Cardiac muscle cell (in vitro differentiated cells and primary cell): Measurements from ENCODE around the gene ARHGEF7. TPM values are rescaled to one million over a fixed set of nuclear protein-coding genes. Genes with fewer than 3 reads are reported as not detected.

Experiments
- DNase-seq, 2 donors: peaks; one replicate each; pipeline versions ENCODE4 v3.0.0 to v3.0.0-alpha.2; 2010 to 2017; ENCODE audit warnings: low read depth in 1 of 2, low spot score in 1 of 2
- H3K27ac ChIP-seq: fragments of 200-600 bp; sonication (generic); 2 replicates; pipeline ENCODE4 v1.5.1; 2016
- H3K27me3 ChIP-seq: fragments of 200-600 bp; sonication (generic); 2 replicates; pipeline ENCODE4 v1.6.0; 2016; ENCODE audit warnings: control low read depth
- H3K36me3 ChIP-seq: fragments of 200-600 bp; sonication (generic); 2 replicates; pipeline ENCODE4 v1.5.1; 2016; ENCODE audit warnings: control low read depth
- H3K4me1 ChIP-seq: fragments of 200-600 bp; sonication (generic); 2 replicates; pipeline ENCODE4 v1.8.1; 2017; ENCODE audit warnings: low read depth, mild to moderate bottlenecking, mixed run types
- H3K4me3 ChIP-seq: fragments of 200-600 bp; sonication (generic); 2 replicates; pipeline ENCODE4 v1.5.1; 2016; ENCODE audit warnings: mild to moderate bottlenecking
- H3K9me3 ChIP-seq: fragments of 200-600 bp; sonication (generic); 2 replicates; pipeline ENCODE4 v1.5.1; 2017; ENCODE audit warnings: low read depth, mild to moderate bottlenecking, control low read depth
- CTCF ChIP-seq: IDR thresholded peaks from 2 replicates; pipeline ENCODE4 v1.5.1; 2012; ENCODE audit warnings: low read depth, mild to moderate bottlenecking, low read length
- polyA plus RNA-seq: library from polyadenylated mRNA; unstranded; fragments of >200 nt; fragmentation: Nextera tagmentation; extraction: Ambion mirVana; gene quantifications from 2 replicates; pipeline ENCODE4 v1.2.1, GENCODE V29; 2016
- total RNA-seq: library from RNA; depleted of rRNA; stranded (reverse); fragments of >200 nt; gene quantifications from 2 replicates; pipeline ENCODE4 v1.2.3, GENCODE V29; 2016

The ARHGEF7 gene
- total and polyA plus RNA-seq, 2 experiments from 2014 or later: 20.4 to 32.3 TPM

GRCh38 chr13:111339366-111340143, 224.4 kb downstream of the ARHGEF7 start:
- no peak for DNase-seq

GRCh38 chr13:111341886-111342285, 226.8 kb downstream of the ARHGEF7 start:
- no peaks in the 10 kb centered on the region for H3K9me3 ChIP-seq
- no peaks in the 10 kb centered on the region for H3K27me3 ChIP-seq
- H3K36me3 ChIP-seq: no peaks in the 10 kb centered on the region
- H3K4me3 ChIP-seq: no peak overlapping the region
- no peak for DNase-seq
- TF ChIP-seq CTCF: no peak
- H3K27ac ChIP-seq: no peak overlapping the region
- no peaks in the 10 kb centered on the region for H3K4me1 ChIP-seq

More at GRCh38 chr13:111339366-111340143, 224.4 kb downstream of the ARHGEF7 start:
- H3K9me3 ChIP-seq: no peaks in the 10 kb centered on the region
- no peaks in the 10 kb centered on the region for H3K36me3 ChIP-seq
- H3K27ac ChIP-seq: no peak overlapping the region
- no peaks in the 10 kb centered on the region for H3K27me3 ChIP-seq
- no peaks in the 10 kb centered on the region for H3K4me1 ChIP-seq
- no peak for TF ChIP-seq CTCF
- H3K4me3 ChIP-seq: no peak overlapping the region

- Histone ChIP-seq H3K27me3 (no peaks in the 10 kb centered on the region), H3K36me3 (no peaks in the 10 kb centered on the region), H3K4me1 (no peaks in the 10 kb centered on the region), H3K9me3 (no peaks in the 10 kb centered on the region), H3K27ac (no peak overlapping the region), H3K4me3 (no peak overlapping the region)
- no peak for TF ChIP-seq CTCF
- DNase-seq: no peak
These were observed 227.6 kb downstream of the ARHGEF7 start for GRCh38 chr13:111342721-111343120.

GRCh38 chr13:111343186-111343805, 228.2 kb downstream of the ARHGEF7 start:
- Histone ChIP-seq H3K27me3 (no peaks in the 10 kb centered on the region), H3K27ac (no peak overlapping the region), H3K9me3 (no peaks in the 10 kb centered on the region), H3K36me3 (no peaks in the 10 kb centered on the region), H3K4me1 (no peaks in the 10 kb centered on the region), H3K4me3 (no peak overlapping the region)
- TF ChIP-seq CTCF: no peak
- DNase-seq: no peak

GRCh38 chr13:111344471-111345191, 229.5 kb downstream of the ARHGEF7 start:
- Histone ChIP-seq H3K36me3 (no peaks in the 10 kb centered on the region), H3K9me3 (no peaks in the 10 kb centered on the region), H3K27me3 (no peaks in the 10 kb centered on the region), H3K4me1 (no peaks in the 10 kb centered on the region), H3K4me3 (no peak overlapping the region), H3K27ac (no peak overlapping the region)
- peak; percentile 24 to 86 for DNase-seq
- TF ChIP-seq CTCF: peak; percentile 41
